Measurements from ENCODE around the gene NKX2-2. TPM values are rescaled to one million over a fixed set of nuclear protein-coding genes. Genes with fewer than 3 reads are reported as not detected.
A peak's percentile ranks its signal among the peaks of the same experiment; 100 is the strongest.

NKX2-2 gene
- total and polyA plus RNA-seq, 2 of the 8 experiments (the other 6 are each of a cell fraction or from before 2014, with no cell fraction given) = not detected

DNA sequence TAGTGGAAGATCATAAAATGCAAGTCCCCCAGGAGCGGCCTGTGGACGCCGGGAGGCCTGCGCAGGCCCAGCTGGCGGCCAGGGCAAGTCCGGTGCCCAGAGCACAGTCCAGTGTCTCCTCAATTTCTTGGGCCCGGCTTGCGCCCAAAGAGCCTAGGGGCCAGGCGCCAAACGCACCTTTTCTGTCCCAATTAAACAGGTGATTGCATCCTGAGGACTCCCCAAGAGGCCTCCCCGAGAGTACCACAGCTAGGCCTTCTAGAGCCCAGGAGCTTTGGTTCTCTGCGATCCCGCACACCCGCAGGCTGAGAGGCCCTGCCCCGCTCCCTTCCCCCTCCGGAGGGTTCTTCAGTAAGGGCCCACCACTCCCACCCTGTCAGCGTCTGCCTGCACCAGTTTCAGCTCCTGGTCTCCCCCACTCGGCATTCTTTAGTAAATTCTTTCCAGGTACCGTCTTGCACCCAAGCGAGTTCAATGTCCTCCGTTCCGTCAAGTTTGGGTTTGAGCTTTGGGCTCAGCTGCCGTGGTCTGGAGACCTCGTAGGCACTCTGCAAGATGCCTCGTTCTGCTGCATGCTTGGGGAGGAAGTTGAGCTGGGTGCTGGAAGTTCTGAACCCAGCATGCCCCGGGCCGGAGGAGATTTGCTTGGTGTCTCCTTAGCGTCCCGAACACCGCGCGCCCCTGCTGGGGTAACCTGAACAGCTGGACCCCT lies 3.9 kb upstream of the NKX2-2 start:
- H4K20me1 ChIP-seq (replicated peaks in 1 of 2; ENCODE audit: control insufficient read depth in 1 of 2, insufficient read depth in 2 of 2, low read length in 2 of 2) = peaks cover 10 to 19% of the 10 kb centered on the region in 2 experiments

More for the DNA sequence above, 3.9 kb upstream of the NKX2-2 start:
- Histone ChIP-seq H2BK12ac (ENCODE audit: low read depth, low read length) (peak overlapping the region; percentile 92), H2BK5ac (ENCODE audit: low read depth, low read length) (0 out of 2 replicates have a peak overlapping the region, but pooled peaks have one; percentile 21), H3K79me1 (ENCODE audit: low read depth, low read length) (no peaks in the 10 kb centered on the region), H3K23me2 (ENCODE audit: low read depth, low read length) (peaks cover 18% of the 10 kb centered on the region; the same call in 1 of the 2 replicates), H3K4ac (replicated peaks; ENCODE audit: insufficient read length, low read depth, low read length) (no peak overlapping the region), H3K18ac (ENCODE audit: extremely low read depth, low read length) (peak overlapping the region; percentile 5; the same call in 1 of the 2 replicates), H2BK20ac (ENCODE audit: low read length) (peak overlapping the region; percentile 93; the same call in 1 of the 2 replicates), H4K91ac (replicated peaks; ENCODE audit: insufficient read length, low read length) (no peak overlapping the region), H3K9me3 (ENCODE audit: insufficient read depth in 2 of 2, low read depth in 1 of 2, low read length in 1 of 2) (no peaks in the 10 kb centered on the region), H3K9ac (replicated peaks in 1 of 4; ENCODE audit: extremely low read depth in 1 of 4, low read depth in 3 of 4, low read length in 3 of 4) (no peak overlapping the region), H3K56ac (replicated peaks; ENCODE audit: insufficient read length, low read depth, low read length) (no peak overlapping the region), H2BK120ac (replicated peaks; ENCODE audit: low read depth, low read length) (no peak overlapping the region), H3K27me3 (replicated peaks in 1 of 4; ENCODE audit: control insufficient read depth in 3 of 4, extremely low read depth in 1 of 4, insufficient read depth in 3 of 4, low read length in 3 of 4) (peaks cover 78 to 90% (median 86%) of the 10 kb centered on the region in 4 experiments), H3K4me1 (replicated peaks in 1 of 4; ENCODE audit: control insufficient read depth in 3 of 4, insufficient read depth in 4 of 4, low read length in 3 of 4) (peaks cover 3 to 52% (median 30%) of the 10 kb centered on the region in 4 experiments), H3K14ac (ENCODE audit: insufficient read length) (no peak overlapping the region), H3K36me3 (ENCODE audit: control insufficient read depth in 2 of 4, insufficient read depth in 4 of 4, low read length in 3 of 4) (peaks cover 0 to 6% (median 0%) of the 10 kb centered on the region in 4 experiments; a peak in 1 of 8 replicates), H3K4me3 (ENCODE audit: extremely low read depth in 1 of 4, insufficient read depth in 2 of 4, low read depth in 3 of 4, low read length in 4 of 4) (peak overlapping the region in 3 of 4 experiments; percentile 15 to 55 (median 23); a peak in 5 of 8 replicates), H3K27ac (ENCODE audit: low read depth, low read length) (no peak overlapping the region), H2AK5ac (ENCODE audit: low read depth, low read length) (no peak overlapping the region; the same call in 1 of the 2 replicates), H2AFZ (ENCODE audit: low read length) (no peak overlapping the region), H2BK15ac (ENCODE audit: low read length) (no peak overlapping the region; the same call in 1 of the 2 replicates), H3K23ac (ENCODE audit: insufficient read length) (no peak overlapping the region), H4K5ac (ENCODE audit: insufficient read length, low read depth, low read length) (no peak overlapping the region), H3K4me2 (ENCODE audit: insufficient read depth in 1 of 2, low read depth in 2 of 2, low read length in 2 of 2) (peak overlapping the region; percentile 56 to 65), H4K8ac (ENCODE audit: extremely low read depth, insufficient read depth, low read length) (no peak overlapping the region; the same call in 1 of the 2 replicates), H3K79me2 (ENCODE audit: control insufficient read depth in 1 of 2, insufficient read depth in 2 of 2, low read length in 2 of 2) (no peaks in the 10 kb centered on the region)
- TF ChIP-seq EZH2 (IDR thresholded peaks at IDR 0.05; ENCODE audit: low read depth, low read length, severe bottlenecking) (peak; percentile 67), YY1 (IDR thresholded peaks at IDR 0.05; ENCODE audit: low read depth, low read length) (no peak), CBX8 (IDR thresholded peaks at IDR 0.05; ENCODE audit: borderline replicate concordance, low read depth, low read length) (peak; percentile 30; the same call in 1 of the 2 replicates), RXRA (IDR thresholded peaks at IDR 0.05; ENCODE audit: insufficient read depth, low read depth, low read length) (no peak), KDM4A (IDR thresholded peaks at IDR 0.05; ENCODE audit: low read depth, low read length, severe bottlenecking) (peak; percentile 24)
- no peak for FAIRE-seq
- POLR2A ChIA-PET (ENCODE audit: partially characterized antibody) = interaction anchor here (1.0 to 3.1 kb wide), 3 partner anchors 10 to 185 kb away, joined by 3 to 12 read pairs (median 4); no protein-coding TSS in a partner anchor
- no peak for DNase-seq (ENCODE audit: low read depth in 1 of 2, low spot score in 2 of 2)
- CTCF ChIA-PET (ENCODE audit: partially characterized antibody) = interaction anchor here (0.8 to 12.5 kb wide), 11 partner anchors 8 to 680 kb away, joined by 3 to 79 read pairs (median 5); no protein-coding TSS in a partner anchor
- WGBS, 2 experiments (ENCODE audit: extremely low coverage in 1 of 2, insufficient coverage in 1 of 2, insufficient read length in 1 of 2, insufficient replicate concordance in 2 of 2, low coverage in 1 of 2, low lambda C conversion rate in 2 of 2, missing lambda C conversion rate in 1 of 2) = 4% methylated on average over 31 of the region's 32 CpGs; no CpG with 5 or more reads in 1 of the 2 experiments
